Measurements from ENCODE around the gene SHISA9. TPM values are rescaled to one million over a fixed set of nuclear protein-coding genes. Genes with fewer than 3 reads are reported as not detected.

SHISA9 gene
- total RNA-seq, 2 donors from 2014 or later, result 0.41 to 0.47 TPM

- Histone ChIP-seq H3K4me1 (no peaks in the 10 kb centered on the region), H3K36me3 (no peaks in the 10 kb centered on the region), H3K27me3 (no peaks in the 10 kb centered on the region), H3K27ac (no peak overlapping the region), H3K4me3 (no peak overlapping the region), H3K9me3 (no peaks in the 10 kb centered on the region)
- TF ChIP-seq, protein P1, sequence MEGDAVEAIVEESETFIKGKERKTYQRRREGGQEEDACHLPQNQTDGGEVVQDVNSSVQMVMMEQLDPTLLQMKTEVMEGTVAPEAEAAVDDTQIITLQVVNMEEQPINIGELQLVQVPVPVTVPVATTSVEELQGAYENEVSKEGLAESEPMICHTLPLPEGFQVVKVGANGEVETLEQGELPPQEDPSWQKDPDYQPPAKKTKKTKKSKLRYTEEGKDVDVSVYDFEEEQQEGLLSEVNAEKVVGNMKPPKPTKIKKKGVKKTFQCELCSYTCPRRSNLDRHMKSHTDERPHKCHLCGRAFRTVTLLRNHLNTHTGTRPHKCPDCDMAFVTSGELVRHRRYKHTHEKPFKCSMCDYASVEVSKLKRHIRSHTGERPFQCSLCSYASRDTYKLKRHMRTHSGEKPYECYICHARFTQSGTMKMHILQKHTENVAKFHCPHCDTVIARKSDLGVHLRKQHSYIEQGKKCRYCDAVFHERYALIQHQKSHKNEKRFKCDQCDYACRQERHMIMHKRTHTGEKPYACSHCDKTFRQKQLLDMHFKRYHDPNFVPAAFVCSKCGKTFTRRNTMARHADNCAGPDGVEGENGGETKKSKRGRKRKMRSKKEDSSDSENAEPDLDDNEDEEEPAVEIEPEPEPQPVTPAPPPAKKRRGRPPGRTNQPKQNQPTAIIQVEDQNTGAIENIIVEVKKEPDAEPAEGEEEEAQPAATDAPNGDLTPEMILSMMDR (IDR thresholded peaks at IDR 0.05), result no peak
- no peak for DNase-seq (ENCODE audit: low spot score)
Measured at GRCh38 chr16:13070268-13070667, 168.9 kb downstream of the SHISA9 start.

GRCh38 chr16:13076878-13077277 lies 175.5 kb downstream of the SHISA9 start:
- DNase-seq (ENCODE audit: low spot score), result no peak
- no peaks in the 10 kb centered on the region for H3K4me1 ChIP-seq
- no peaks in the 10 kb centered on the region for H3K36me3 ChIP-seq
- no peak overlapping the region for H3K27ac ChIP-seq
- TF ChIP-seq, protein P1 (IDR thresholded peaks at IDR 0.05), result no peak
- H3K4me3 ChIP-seq, result no peak overlapping the region
- no peaks in the 10 kb centered on the region for H3K27me3 ChIP-seq
- no peaks in the 10 kb centered on the region for H3K9me3 ChIP-seq

DNA sequence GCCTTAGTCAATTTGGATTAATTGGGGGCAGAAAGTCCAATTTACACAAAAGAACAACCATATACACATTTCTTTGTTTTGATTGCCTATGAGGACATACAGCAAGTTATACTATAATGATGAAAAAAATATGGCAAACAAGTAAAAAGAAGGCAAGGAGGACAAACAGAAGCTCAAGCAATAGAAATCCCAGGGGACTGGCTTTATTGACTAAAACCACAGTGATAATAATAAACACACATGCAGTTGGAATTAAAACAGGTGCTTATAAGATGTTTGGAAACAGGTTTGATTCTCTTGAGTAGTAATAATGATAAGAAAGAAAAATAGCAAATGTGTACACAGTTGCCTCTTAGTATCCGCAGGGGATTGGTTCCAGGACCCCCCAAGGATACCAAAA lies 176.4 kb downstream of the SHISA9 start:
- Histone ChIP-seq H3K9me3 (no peaks in the 10 kb centered on the region), H3K4me3 (no peak overlapping the region), H3K36me3 (no peaks in the 10 kb centered on the region), H3K4me1 (no peaks in the 10 kb centered on the region), H3K27me3 (no peaks in the 10 kb centered on the region), H3K27ac (no peak overlapping the region)
- TF ChIP-seq, protein P1 (IDR thresholded peaks at IDR 0.05), result no peak
- DNase-seq (ENCODE audit: low spot score), result no peak

GRCh38 chr16:13080531-13080930 lies 179.1 kb downstream of the SHISA9 start:
- TF ChIP-seq, protein P1 (IDR thresholded peaks at IDR 0.05), result no peak

DNA sequence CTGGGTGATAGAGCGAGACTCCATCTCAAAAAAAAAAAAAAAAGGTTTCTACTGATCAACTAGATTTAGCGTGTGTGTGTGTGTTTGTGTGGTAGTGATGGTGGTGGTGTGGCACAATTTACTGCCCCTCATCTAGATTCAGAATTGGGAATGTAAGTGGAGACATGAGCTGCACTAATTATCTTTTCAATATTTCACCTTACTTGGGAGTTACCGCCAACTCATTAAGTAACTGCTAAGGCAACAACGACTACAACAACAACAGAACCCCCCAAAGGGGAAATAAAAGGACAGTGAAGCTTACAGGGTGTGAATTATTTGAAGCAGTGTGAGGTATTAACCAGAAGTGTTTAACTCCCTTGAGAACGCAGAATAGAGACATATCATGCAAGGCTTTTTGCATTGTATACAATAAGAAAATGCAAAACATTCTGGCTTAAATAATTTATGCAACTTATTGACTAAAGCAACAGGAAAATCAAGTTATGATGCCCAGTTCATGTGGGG lies 180.5 kb downstream of the SHISA9 start:
- Histone ChIP-seq H3K27ac (no peak overlapping the region), H3K27me3 (no peaks in the 10 kb centered on the region), H3K36me3 (no peaks in the 10 kb centered on the region), H3K4me3 (no peak overlapping the region), H3K9me3 (no peaks in the 10 kb centered on the region), H3K4me1 (no peaks in the 10 kb centered on the region)
- DNase-seq (ENCODE audit: low spot score), result no peak
- TF ChIP-seq, protein P1 (IDR thresholded peaks at IDR 0.05), result no peak

More at GRCh38 chr16:13080531-13080930, 179.1 kb downstream of the SHISA9 start:
- H3K36me3 ChIP-seq, result no peaks in the 10 kb centered on the region
- H3K27me3 ChIP-seq, result no peaks in the 10 kb centered on the region
- DNase-seq (ENCODE audit: low spot score), result no peak
- no peak overlapping the region for H3K27ac ChIP-seq
- no peaks in the 10 kb centered on the region for H3K9me3 ChIP-seq
- H3K4me1 ChIP-seq, result no peaks in the 10 kb centered on the region
- no peak overlapping the region for H3K4me3 ChIP-seq

- DNase-seq (ENCODE audit: low spot score), result no peak
- H3K36me3 ChIP-seq, result no peaks in the 10 kb centered on the region
- H3K4me3 ChIP-seq, result no peak overlapping the region
- H3K4me1 ChIP-seq, result no peaks in the 10 kb centered on the region
- no peaks in the 10 kb centered on the region for H3K27me3 ChIP-seq
- H3K27ac ChIP-seq, result no peak overlapping the region
- H3K9me3 ChIP-seq, result peaks cover 0 to 3% of the 10 kb centered on the region in 2 donors
- TF ChIP-seq, protein P1 (IDR thresholded peaks at IDR 0.05), result no peak
Measured at GRCh38 chr16:13083681-13084080, 182.3 kb downstream of the SHISA9 start.
